ENCODE data around the gene CCDC88C. TPM values are rescaled to one million over a fixed set of nuclear protein-coding genes. Genes with fewer than 3 reads are reported as not detected.
A peak's percentile ranks its signal among the peaks of the same experiment; 100 is the strongest.

The CCDC88C gene
- total RNA-seq, 6 experiments from 2014 or later = 0.09 to 0.61 (median 0.19) TPM; not detected in 3

GRCh38 chr14:91339671-91340369 lies 77.8 kb downstream of the CCDC88C start:
- no peak for TF ChIP-seq CTCF (IDR thresholded peaks at IDR 0.05)
- peaks cover 34% of the 10 kb centered on the region for H3K27me3 Mint-ChIP-seq (ENCODE audit: insufficient read depth)
- H3K27ac Mint-ChIP-seq = no peak overlapping the region
- H3K4me1 Mint-ChIP-seq (ENCODE audit: low read depth) = no peaks in the 10 kb centered on the region
- H3K36me3 Mint-ChIP-seq (ENCODE audit: low read depth) = no peaks in the 10 kb centered on the region
- no peak overlapping the region for H3K4me3 Mint-ChIP-seq
- no peak for DNase-seq
- H3K9me3 Mint-ChIP-seq = no peaks in the 10 kb centered on the region

- no peak overlapping the region for H3K4me3 Mint-ChIP-seq
- H3K27me3 Mint-ChIP-seq (ENCODE audit: insufficient read depth) = peaks cover 39% of the 10 kb centered on the region
- no peak overlapping the region for H3K27ac Mint-ChIP-seq
- no peaks in the 10 kb centered on the region for H3K4me1 Mint-ChIP-seq (ENCODE audit: low read depth)
- H3K9me3 Mint-ChIP-seq = no peaks in the 10 kb centered on the region
- no peak for DNase-seq
- TF ChIP-seq CTCF (IDR thresholded peaks at IDR 0.05) = no peak
- no peaks in the 10 kb centered on the region for H3K36me3 Mint-ChIP-seq (ENCODE audit: low read depth)
These were observed 78.5 kb downstream of the CCDC88C start for GRCh38 chr14:91339076-91339475.

- no peaks in the 10 kb centered on the region for H3K4me1 Mint-ChIP-seq (ENCODE audit: low read depth)
- H3K9me3 Mint-ChIP-seq = no peaks in the 10 kb centered on the region
- H3K27me3 Mint-ChIP-seq (ENCODE audit: insufficient read depth) = peaks cover 40% of the 10 kb centered on the region
- H3K27ac Mint-ChIP-seq = no peak overlapping the region
- DNase-seq = peak; percentile 4
- H3K4me3 Mint-ChIP-seq = no peak overlapping the region
- TF ChIP-seq CTCF (IDR thresholded peaks at IDR 0.05) = no peak
- H3K36me3 Mint-ChIP-seq (ENCODE audit: low read depth) = no peaks in the 10 kb centered on the region
These were observed 79.2 kb downstream of the CCDC88C start for GRCh38 chr14:91338379-91338778.

- no peak overlapping the region for H3K27ac Mint-ChIP-seq
- H3K27me3 Mint-ChIP-seq (ENCODE audit: insufficient read depth) = peaks cover 43% of the 10 kb centered on the region
- TF ChIP-seq CTCF (IDR thresholded peaks at IDR 0.05) = no peak
- H3K4me3 Mint-ChIP-seq = no peak overlapping the region
- no peak for DNase-seq
- H3K4me1 Mint-ChIP-seq (ENCODE audit: low read depth) = no peaks in the 10 kb centered on the region
- H3K36me3 Mint-ChIP-seq (ENCODE audit: low read depth) = no peaks in the 10 kb centered on the region
- H3K9me3 Mint-ChIP-seq = no peaks in the 10 kb centered on the region
These were observed 79.8 kb downstream of the CCDC88C start for GRCh38 chr14:91337699-91338335.

GRCh38 chr14:91336093-91336450 lies 81.5 kb downstream of the CCDC88C start:
- no peaks in the 10 kb centered on the region for H3K4me1 Mint-ChIP-seq (ENCODE audit: low read depth)
- TF ChIP-seq CTCF (IDR thresholded peaks at IDR 0.05) = no peak
- no peak overlapping the region for H3K4me3 Mint-ChIP-seq
- no peaks in the 10 kb centered on the region for H3K36me3 Mint-ChIP-seq (ENCODE audit: low read depth)
- no peak for DNase-seq
- H3K27me3 Mint-ChIP-seq (ENCODE audit: insufficient read depth) = peaks cover 47% of the 10 kb centered on the region
- H3K27ac Mint-ChIP-seq = no peak overlapping the region
- H3K9me3 Mint-ChIP-seq = no peaks in the 10 kb centered on the region

Measured in HFFc6 (cell line).